Muscle layer of colon (tissue), 2 donors: ENCODE measurements around the gene DTNB.
"Not testable (repeated sequence)": the region's sequence is repeated elsewhere in the genome, so short reads cannot be mapped to it uniquely, and the experiment has no call there.

Experiments used
- H3K27ac ChIP-seq: one replicate; pipeline ENCODE4 v1.7.0; 2013; ENCODE audit warnings: low read depth, mild to moderate bottlenecking, low read length, moderate library complexity
- H3K27me3 ChIP-seq, 2 donors: one replicate each; pipeline ENCODE4 v1.7.0; 2013; ENCODE audit warnings: low read length in 2 of 2, mild to moderate bottlenecking in 2 of 2; ENCODE audit not compliant: insufficient read depth in 2 of 2, control insufficient read depth in 1 of 2
- H3K36me3 ChIP-seq: one replicate; pipeline ENCODE4 v1.7.0; 2013; ENCODE audit warnings: mild to moderate bottlenecking, low read length; ENCODE audit not compliant: insufficient read depth
- H3K4me1 ChIP-seq: one replicate; pipeline ENCODE4 v1.7.0; 2013; ENCODE audit warnings: mild to moderate bottlenecking, low read length; ENCODE audit not compliant: insufficient read depth
- H3K4me3 ChIP-seq, 2 donors: one replicate each; pipeline ENCODE4 v1.7.0; 2013; ENCODE audit warnings: low read length in 2 of 2, low read depth in 1 of 2, mild to moderate bottlenecking in 1 of 2, moderate library complexity in 1 of 2
- H3K9ac ChIP-seq: one replicate; pipeline ENCODE4 v1.7.0; 2013; ENCODE audit warnings: low read length
- H3K9me3 ChIP-seq: one replicate; pipeline ENCODE4 v1.7.0; 2013; ENCODE audit warnings: mild to moderate bottlenecking, low read length
- donor health status: abdominal sarcoma.
- donor health status: Adenocarcinoma of cecum.

Gene DTNB

DNA sequence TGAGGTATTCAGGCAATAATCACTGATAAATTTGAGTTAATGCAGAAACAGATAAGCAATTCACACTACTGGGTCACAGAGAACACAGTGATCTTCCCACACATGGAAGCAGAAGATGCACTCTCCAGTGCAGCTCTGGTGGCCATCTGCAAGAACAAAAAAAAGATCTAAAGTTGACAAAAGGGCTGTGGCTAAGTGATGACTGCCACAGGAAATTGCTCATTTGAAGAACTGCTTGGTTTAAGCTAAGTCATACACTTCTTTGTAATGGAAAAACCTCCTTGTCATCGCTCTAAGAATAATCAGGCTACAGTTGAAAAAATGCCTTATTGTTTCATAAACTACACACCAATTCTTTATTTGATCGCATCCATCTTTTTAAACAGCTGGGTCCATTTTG lies 115.1 kb downstream of the DTNB start:
- no peak overlapping the region for H3K4me3 ChIP-seq
- H3K9me3 ChIP-seq: no peaks in the 10 kb centered on the region
- no peak overlapping the region for H3K9ac ChIP-seq
- H3K4me1 ChIP-seq: no peaks in the 10 kb centered on the region
- no peaks in the 10 kb centered on the region for H3K36me3 ChIP-seq
- no peak overlapping the region for H3K27ac ChIP-seq
- H3K27me3 ChIP-seq: no peaks in the 10 kb centered on the region

DNA sequence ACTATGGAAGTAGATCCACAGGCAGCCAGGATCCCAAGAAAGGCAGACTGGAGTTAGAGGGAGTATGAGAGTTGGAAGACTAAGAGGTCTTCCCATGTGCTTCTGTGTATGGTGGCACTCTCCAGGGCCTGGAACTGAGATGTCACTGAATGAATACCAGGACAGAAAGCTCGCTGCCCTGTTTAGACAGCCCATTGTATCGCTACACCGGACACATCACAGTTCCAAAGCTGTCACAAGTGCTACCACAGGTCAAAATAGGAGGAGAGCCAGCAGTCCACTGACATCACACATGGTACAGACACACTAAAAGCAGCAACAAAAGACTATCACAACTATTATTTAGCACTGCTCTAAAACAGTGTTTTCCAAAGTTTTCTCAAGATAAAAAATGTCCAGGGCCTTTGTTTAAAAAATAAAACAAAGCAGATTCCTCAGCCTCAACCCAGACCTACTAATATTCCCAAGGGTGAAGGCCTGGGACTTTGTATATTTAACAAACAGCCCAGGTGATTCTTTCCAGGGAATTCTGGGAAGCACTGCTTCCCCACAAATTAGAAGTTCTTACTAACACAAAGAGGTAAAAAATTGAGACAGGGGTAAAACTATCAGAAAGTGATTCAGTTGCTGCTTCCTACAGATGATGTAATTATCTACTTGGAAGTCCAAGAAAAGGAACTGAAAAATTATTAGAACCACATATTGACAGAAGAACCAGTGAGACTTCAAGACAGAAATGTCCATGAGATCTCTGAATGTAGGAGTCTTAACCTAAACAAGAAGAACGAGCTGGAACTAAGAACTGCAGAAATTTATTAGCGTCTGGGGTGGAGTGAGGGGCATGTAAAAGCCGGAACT lies 116.0 kb downstream of the DTNB start:
- Histone ChIP-seq H3K27me3 (no peaks in the 10 kb centered on the region), H3K4me3 (no peak overlapping the region), H3K27ac (no peak overlapping the region), H3K9ac (no peak overlapping the region), H3K9me3 (no peaks in the 10 kb centered on the region), H3K4me1 (no peaks in the 10 kb centered on the region), H3K36me3 (no peaks in the 10 kb centered on the region)

DNA sequence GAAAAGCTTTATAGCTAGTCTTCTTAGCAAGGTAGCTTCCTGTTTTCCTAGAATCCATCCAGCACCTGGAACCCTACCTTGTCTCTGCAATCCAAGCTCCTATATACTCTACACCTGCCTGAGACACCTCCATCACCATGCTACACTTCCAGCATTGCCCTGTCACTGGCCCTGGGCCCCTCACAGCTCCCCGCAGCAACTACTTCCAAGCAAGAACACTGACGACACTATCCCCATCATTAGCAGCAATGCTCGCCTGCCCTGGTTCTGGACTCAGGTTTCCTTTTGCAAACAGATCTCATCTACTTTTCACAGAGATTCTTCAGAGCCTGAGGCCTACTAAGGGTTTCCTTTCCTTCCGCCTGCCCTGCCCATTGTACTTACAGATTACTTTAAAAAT lies 121.1 kb downstream of the DTNB start:
- no peak overlapping the region for H3K27ac ChIP-seq
- H3K4me3 ChIP-seq: no peak overlapping the region

DNA sequence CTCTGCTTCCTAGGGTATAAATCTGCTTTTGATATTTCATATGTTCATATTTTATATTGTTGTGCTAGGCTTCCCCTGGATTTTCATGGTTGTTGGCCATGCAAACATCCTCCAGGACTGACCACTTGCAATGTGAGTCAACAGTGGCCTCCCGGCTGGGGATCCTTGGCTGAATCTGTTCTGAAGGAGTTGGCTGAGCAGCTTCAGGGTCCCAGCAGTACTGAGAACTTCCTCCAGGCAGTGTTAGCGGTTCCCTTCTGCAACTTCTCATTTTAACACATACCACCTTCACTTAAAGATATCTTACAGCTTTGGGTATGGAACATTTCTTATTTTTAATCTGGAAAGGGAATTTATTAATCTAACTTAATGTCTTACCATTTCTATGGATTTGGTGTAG lies 122.1 kb downstream of the DTNB start:
- no peaks in the 10 kb centered on the region for H3K27me3 ChIP-seq

More for the DNA sequence above, 121.1 kb downstream of the DTNB start:
- Histone ChIP-seq H3K27me3 (no peaks in the 10 kb centered on the region), H3K4me1 (no peaks in the 10 kb centered on the region), H3K9me3 (no peaks in the 10 kb centered on the region), H3K36me3 (no peaks in the 10 kb centered on the region), H3K9ac (no peak overlapping the region)

DNA sequence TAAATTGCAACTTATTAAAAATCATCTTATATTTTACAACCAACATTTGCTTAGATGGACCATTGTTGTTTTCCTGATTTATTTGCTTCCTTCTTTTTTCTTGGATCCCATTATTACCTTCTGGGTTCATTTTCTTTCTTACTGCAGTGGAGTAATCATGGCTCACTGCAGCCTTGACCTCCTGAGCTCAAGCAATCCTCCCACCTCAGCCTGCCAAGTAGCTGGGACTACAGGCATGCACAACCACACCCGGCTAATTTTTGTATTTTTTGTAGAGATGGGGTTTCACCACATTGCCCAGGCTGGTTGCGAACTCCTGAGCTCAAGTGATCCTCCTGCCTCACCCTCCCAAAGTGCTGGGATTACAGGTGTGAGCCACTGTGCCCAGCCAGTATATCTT lies 123.8 kb downstream of the DTNB start:
- H3K9me3 ChIP-seq: not testable (repeated sequence)

More for the DNA sequence above, 122.1 kb downstream of the DTNB start:
- no peaks in the 10 kb centered on the region for H3K4me1 ChIP-seq
- H3K4me3 ChIP-seq: no peak overlapping the region
- no peak overlapping the region for H3K27ac ChIP-seq
- no peaks in the 10 kb centered on the region for H3K36me3 ChIP-seq
- no peak overlapping the region for H3K9ac ChIP-seq
- H3K9me3 ChIP-seq: no peaks in the 10 kb centered on the region

DNA sequence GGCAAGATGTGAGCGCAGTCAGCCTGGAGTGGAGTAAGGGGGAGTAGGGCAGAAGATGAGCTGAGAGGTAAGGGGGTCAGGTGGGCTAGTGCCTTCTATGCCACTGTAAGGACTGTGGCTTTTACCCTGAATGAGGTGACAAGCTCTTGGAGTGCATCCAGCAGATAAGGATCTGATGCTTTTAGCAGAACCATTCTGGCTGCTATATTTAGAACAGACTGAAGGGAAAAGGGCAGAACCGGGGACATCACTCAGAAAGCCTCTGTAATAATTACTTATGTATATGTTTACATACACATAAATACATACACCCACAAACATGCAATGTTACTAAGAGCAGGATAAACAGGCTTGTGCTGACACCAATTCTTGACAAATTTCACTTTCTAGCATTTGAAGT lies 124.8 kb downstream of the DTNB start:
- H3K27me3 ChIP-seq: no peaks in the 10 kb centered on the region
- H3K27ac ChIP-seq: no peak overlapping the region
- H3K4me1 ChIP-seq: no peaks in the 10 kb centered on the region
- H3K9me3 ChIP-seq: no peaks in the 10 kb centered on the region
- no peak overlapping the region for H3K9ac ChIP-seq
- no peaks in the 10 kb centered on the region for H3K36me3 ChIP-seq
- H3K4me3 ChIP-seq: no peak overlapping the region

More for the DNA sequence above, 123.8 kb downstream of the DTNB start:
- not testable (repeated sequence) for H3K4me3 ChIP-seq, H3K27me3 ChIP-seq, H3K9ac ChIP-seq, H3K36me3 ChIP-seq, H3K4me1 ChIP-seq, H3K27ac ChIP-seq

DNA sequence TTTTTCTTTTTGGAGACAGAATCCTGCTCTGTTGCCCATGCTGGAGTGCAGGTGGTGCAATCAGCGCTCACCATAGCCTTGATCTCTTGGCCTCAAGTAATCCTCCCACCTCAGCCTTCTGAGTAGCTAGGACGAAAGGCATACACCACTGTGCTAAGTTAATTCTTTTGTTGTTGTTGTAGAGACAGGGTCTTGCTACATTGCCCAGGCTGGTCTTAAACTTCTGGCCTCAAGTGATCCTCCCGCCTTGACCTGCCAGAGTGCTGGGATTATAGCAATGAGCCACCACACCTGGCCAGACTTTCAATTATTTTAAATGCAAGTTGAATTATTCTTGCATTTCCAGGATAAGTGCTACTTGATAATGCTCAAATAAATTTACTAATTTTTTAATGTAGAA lies 126.5 kb downstream of the DTNB start:
- no peaks in the 10 kb centered on the region for H3K4me1 ChIP-seq
- H3K36me3 ChIP-seq: no peaks in the 10 kb centered on the region
- H3K27me3 ChIP-seq: no peaks in the 10 kb centered on the region
- no peak overlapping the region for H3K4me3 ChIP-seq
- H3K9ac ChIP-seq: no peak overlapping the region
- no peaks in the 10 kb centered on the region for H3K9me3 ChIP-seq
- H3K27ac ChIP-seq: no peak overlapping the region

DNA sequence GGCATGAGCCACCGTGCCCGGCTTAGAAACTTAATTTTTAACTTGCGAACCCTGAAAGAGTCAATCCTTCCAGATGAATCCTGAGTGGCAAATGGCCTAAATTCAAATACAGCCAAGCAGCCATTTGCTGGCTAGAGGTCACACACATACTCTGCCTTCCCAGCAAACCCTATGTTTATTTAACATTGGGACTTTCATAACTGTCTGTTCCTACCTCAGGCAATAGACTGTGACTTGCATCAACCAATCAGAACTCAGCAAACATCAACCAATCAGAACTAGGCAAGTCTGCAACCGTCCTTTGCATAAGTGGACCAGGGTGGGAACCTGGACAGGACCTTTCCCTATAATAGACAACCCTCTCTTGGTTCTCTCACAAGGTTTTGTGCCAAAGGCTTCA lies 127.5 kb downstream of the DTNB start:
- Histone ChIP-seq H3K9ac (no peak overlapping the region), H3K9me3 (no peaks in the 10 kb centered on the region), H3K36me3 (no peaks in the 10 kb centered on the region), H3K4me3 (no peak overlapping the region), H3K4me1 (no peaks in the 10 kb centered on the region), H3K27me3 (no peaks in the 10 kb centered on the region), H3K27ac (no peak overlapping the region)

DNA sequence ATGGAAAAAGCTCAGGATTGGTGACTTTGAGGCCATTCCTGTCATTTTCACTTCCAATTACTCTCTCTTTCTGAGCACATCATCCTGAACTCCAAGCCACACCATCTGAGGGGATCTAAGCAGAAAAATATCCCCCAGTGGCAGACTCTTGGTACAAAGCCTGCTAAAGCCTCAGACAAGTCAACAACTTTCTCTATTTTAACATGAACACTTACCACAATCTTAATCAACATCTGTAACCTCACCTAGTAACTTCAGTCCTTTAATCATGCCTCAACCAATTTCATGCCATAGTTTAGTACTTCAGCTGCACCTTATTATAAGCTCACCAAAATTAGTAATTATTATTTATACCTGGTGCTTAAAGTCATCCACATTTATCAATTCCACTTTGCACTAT lies 128.9 kb downstream of the DTNB start:
- H3K9me3 ChIP-seq: no peaks in the 10 kb centered on the region
- H3K4me3 ChIP-seq: no peak overlapping the region

DNA sequence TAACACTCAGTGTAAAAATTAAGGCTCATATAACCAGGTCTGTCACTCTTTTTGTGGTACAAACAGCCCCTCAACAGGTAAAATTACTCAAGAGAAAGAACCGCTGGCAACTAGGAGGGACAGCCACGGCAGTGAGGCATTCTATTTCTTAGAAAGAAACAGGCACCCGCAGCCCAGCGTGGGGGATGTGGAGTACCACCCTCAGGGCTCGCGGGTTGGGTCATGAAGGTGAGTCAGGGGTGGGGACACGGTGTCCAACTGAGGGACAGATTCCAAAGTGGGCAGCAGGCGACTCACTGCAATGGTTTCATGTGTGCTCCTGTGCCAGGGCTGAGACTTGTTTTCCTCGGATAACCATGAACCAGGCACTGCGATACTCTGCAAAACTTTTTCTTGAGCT lies 129.4 kb downstream of the DTNB start:
- no peak overlapping the region for H3K9ac ChIP-seq
- no peak overlapping the region for H3K4me3 ChIP-seq
- H3K36me3 ChIP-seq: no peaks in the 10 kb centered on the region
- no peak overlapping the region for H3K27ac ChIP-seq
- H3K27me3 ChIP-seq: no peaks in the 10 kb centered on the region
- no peaks in the 10 kb centered on the region for H3K9me3 ChIP-seq
- no peaks in the 10 kb centered on the region for H3K4me1 ChIP-seq

More for the DNA sequence above, 128.9 kb downstream of the DTNB start:
- no peaks in the 10 kb centered on the region for H3K36me3 ChIP-seq
- no peaks in the 10 kb centered on the region for H3K4me1 ChIP-seq
- no peak overlapping the region for H3K9ac ChIP-seq
- H3K27ac ChIP-seq: no peak overlapping the region
- H3K27me3 ChIP-seq: no peaks in the 10 kb centered on the region

DNA sequence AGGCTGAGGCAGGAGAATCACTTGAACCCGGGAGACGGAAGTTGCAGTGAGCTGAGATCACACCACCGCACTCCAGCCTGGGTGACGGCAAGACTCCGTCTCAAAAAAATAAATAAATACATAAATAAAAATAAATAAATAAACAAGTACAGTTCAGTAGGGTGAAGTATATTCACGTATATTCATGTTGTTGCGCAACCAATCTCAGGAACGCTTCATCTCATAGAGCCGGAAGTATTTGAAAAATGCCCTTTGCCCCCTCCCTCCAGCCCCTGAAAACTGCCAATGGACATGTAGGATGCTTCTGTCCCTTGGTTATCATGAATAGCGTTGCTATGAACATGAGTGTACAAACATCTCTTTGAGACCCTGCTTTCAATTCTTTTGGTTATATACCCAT lies 132.0 kb downstream of the DTNB start:
- no peaks in the 10 kb centered on the region for H3K9me3 ChIP-seq

DNA sequence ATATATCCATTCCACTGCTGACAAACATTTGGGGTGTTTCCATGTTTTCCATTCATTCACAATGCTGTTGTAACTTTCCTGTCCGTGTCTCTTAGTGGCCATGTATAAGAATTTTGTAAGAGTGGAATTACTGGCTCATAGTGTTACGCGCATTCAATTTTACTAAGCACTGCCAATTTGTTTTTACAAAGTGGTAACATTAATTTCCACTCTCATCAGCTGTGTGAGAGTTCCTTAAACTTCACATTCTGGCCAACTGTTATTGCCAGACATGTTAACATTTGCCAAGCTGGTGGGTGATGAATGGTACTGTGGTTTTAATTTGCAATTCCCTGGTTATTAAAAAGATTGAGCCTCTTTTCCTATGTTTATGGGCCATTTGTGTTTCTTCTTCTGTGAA lies 134.2 kb downstream of the DTNB start:
- Histone ChIP-seq H3K9me3 (no peaks in the 10 kb centered on the region), H3K4me3 (no peak overlapping the region), H3K27me3 (no peaks in the 10 kb centered on the region), H3K27ac (no peak overlapping the region), H3K9ac (no peak overlapping the region), H3K4me1 (no peaks in the 10 kb centered on the region), H3K36me3 (no peaks in the 10 kb centered on the region)

More for the DNA sequence above, 132.0 kb downstream of the DTNB start:
- Histone ChIP-seq H3K36me3 (no peaks in the 10 kb centered on the region), H3K27ac (no peak overlapping the region), H3K27me3 (no peaks in the 10 kb centered on the region), H3K4me3 (no peak overlapping the region), H3K9ac (no peak overlapping the region), H3K4me1 (no peaks in the 10 kb centered on the region)
